ENCODE measurements around the gene BCR.
"Not testable (repeated sequence)": the region's sequence is repeated elsewhere in the genome, so short reads cannot be mapped to it uniquely, and the experiment has no call there.

Gene BCR

DNA sequence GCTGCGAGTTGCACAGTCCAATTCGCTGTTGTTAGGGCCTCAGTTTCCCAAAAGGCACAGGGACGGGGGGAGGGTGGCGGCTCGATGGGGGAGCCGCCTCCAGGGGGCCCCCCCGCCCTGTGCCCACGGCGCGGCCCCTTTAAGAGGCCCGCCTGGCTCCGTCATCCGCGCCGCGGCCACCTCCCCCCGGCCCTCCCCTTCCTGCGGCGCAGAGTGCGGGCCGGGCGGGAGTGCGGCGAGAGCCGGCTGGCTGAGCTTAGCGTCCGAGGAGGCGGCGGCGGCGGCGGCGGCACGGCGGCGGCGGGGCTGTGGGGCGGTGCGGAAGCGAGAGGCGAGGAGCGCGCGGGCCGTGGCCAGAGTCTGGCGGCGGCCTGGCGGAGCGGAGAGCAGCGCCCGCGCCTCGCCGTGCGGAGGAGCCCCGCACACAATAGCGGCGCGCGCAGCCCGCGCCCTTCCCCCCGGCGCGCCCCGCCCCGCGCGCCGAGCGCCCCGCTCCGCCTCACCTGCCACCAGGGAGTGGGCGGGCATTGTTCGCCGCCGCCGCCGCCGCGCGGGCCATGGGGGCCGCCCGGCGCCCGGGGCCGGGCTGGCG, at the start of gene BCR:
BCR (plus strand) TSS at position 209 of the 592 bp plus-strand sequence. CDS start 452 bp downstream, outside the sequence.
- H3K27me3 Mint-ChIP-seq (ENCODE audit: low read depth) = no peaks in the 10 kb centered on the region
- H3K4me3 Mint-ChIP-seq = peak within 1 kb of the TSS; percentile 97
- peaks cover 55% of the 10 kb centered on the region for H3K4me1 Mint-ChIP-seq (ENCODE audit: low read depth)
- peaks cover 16% of the 10 kb centered on the region for H3K9me3 Mint-ChIP-seq
- peaks cover 23% of the 10 kb centered on the region for H3K36me3 Mint-ChIP-seq (ENCODE audit: low read depth)
- peak within 1 kb of the TSS; percentile 68 for H3K27ac Mint-ChIP-seq

DNA sequence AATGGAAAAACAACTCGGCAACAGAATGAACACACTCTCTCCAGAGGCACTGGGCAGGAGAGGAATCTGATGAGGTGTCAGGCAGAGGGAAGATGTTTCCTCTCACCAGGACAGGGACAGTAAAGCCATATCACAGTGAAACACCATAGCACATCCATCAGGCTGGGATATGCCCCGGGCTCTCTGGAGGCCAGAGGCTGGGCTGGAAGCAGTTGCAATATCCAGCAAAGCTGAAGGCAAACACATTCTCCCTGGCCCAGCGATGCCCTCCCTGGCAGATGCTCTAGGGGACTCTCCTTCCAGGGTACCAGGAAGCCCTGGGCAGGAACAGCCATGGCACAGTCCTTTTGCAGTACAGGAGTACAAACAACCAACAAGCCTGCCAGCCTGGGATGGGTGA, 49.6 kb upstream of the BCR start:
- no peak overlapping the region for H3K27ac Mint-ChIP-seq
- peaks cover 8% of the 10 kb centered on the region for H3K27me3 Mint-ChIP-seq (ENCODE audit: low read depth)
- H3K4me3 Mint-ChIP-seq = no peak overlapping the region
- H3K36me3 Mint-ChIP-seq (ENCODE audit: low read depth) = no peaks in the 10 kb centered on the region
- no peaks in the 10 kb centered on the region for H3K9me3 Mint-ChIP-seq
- no peaks in the 10 kb centered on the region for H3K4me1 Mint-ChIP-seq (ENCODE audit: low read depth)

DNA sequence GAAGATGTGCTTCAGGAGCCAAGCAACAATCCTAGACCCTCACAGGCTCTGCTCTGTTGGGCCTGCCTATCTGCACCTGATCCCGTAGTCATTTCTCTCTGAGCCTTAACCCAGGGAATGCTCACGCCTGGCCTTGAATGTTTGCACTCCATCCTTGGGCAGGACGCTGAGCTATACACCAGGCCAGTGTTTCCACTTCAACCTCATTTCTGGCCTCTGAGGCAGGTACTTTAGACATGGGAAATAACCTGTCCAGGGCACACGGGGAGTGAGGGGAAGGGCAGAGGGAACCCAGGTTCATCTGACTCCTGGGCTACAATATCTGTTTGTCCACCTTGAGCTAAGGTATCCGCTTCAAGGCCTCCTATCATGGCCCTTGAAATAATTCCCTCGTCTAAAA, 48.4 kb upstream of the BCR start:
- Mint-ChIP-seq H3K36me3 (ENCODE audit: low read depth) (no peaks in the 10 kb centered on the region), H3K4me1 (ENCODE audit: low read depth) (peaks cover 5% of the 10 kb centered on the region), H3K27ac (no peak overlapping the region), H3K9me3 (no peaks in the 10 kb centered on the region), H3K4me3 (no peak overlapping the region), H3K27me3 (ENCODE audit: low read depth) (peaks cover 8% of the 10 kb centered on the region)

DNA sequence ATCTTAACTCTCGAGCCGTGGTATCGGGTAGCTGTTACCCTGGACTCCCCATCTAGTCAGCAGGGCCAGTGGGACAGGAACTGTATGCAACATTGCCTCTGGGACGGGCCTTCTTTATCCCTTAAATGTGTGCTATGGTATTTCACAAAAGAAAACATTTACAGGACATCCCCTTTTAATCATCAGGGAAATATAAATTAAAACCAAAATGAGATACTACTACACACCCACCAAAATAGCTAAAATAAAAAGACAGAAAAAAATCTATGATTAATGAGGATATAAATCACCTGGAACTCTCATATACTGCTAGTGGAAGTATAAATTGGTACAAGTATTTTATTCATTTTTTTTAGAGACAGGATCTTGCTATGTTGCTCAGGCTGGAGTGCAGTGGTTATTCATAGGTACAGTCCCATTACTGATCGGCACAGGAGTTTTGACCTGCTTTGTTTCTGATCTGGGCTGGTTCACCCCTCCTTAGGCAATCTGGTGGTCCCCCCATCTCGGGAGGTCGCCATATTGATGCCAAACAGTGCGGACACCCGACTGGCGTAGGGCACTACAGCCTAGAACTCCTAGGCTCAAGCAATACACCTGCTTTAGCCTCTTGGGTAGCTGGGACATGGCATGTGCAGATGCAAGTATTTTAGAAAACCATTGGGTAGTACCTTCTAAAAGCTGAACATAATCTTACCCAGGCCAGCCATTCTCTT, 47.8 kb upstream of the BCR start:
- H3K36me3 Mint-ChIP-seq (ENCODE audit: low read depth) = no peaks in the 10 kb centered on the region
- no peaks in the 10 kb centered on the region for H3K9me3 Mint-ChIP-seq
- H3K27me3 Mint-ChIP-seq (ENCODE audit: low read depth) = peaks cover 8% of the 10 kb centered on the region
- no peak overlapping the region for H3K27ac Mint-ChIP-seq
- H3K4me3 Mint-ChIP-seq = no peak overlapping the region
- H3K4me1 Mint-ChIP-seq (ENCODE audit: low read depth) = peaks cover 8% of the 10 kb centered on the region

DNA sequence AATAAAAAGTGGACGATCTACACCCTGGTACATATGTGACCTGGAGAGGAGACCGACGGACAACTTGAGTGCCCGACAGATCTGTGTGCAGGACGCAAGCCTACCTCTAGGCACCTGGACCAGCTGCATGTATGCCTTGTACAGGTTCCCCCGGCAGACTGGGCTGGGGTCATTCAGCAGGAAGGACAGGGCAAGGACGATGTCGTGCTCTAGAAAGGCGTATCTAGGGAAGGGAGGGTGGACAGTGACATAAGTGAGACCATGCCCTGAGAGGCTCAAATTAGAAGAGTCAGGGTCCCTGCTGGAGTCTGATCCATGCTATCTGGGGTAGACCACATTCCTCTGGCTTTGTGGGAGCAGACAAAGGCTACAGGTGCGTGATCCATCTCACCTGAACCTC, 46.4 kb upstream of the BCR start:
- no peak overlapping the region for H3K4me3 Mint-ChIP-seq
- peaks cover 8% of the 10 kb centered on the region for H3K27me3 Mint-ChIP-seq (ENCODE audit: low read depth)
- H3K36me3 Mint-ChIP-seq (ENCODE audit: low read depth) = peaks cover 2% of the 10 kb centered on the region
- H3K27ac Mint-ChIP-seq = no peak overlapping the region
- no peaks in the 10 kb centered on the region for H3K9me3 Mint-ChIP-seq
- peaks cover 20% of the 10 kb centered on the region for H3K4me1 Mint-ChIP-seq (ENCODE audit: low read depth)

DNA sequence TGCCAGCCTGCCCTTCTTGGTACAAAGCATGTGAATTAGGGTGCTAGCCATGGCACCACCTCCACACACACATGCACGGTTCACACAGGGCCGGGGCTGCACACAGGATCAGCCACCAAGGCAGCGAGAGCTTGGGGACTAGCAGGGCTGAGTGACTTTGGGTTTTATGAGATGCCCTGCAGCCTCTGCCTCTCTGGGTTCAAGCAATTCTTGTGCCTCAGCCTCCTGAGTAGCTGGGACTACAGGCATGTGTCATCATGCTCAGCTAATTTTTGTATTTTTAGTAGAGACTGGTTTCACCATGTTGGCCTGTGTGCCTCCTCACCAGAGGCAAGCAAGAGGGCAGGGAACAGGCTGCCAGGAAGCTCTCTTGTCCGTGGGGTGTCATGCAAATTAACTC, 43.3 kb upstream of the BCR start:
- Mint-ChIP-seq H3K27ac (peak overlapping the region; percentile 49), H3K4me1 (ENCODE audit: low read depth) (peaks cover 33% of the 10 kb centered on the region)
- H3K4me3 Mint-ChIP-seq; H3K36me3 Mint-ChIP-seq (ENCODE audit: low read depth); H3K9me3 Mint-ChIP-seq; H3K27me3 Mint-ChIP-seq (ENCODE audit: low read depth): not testable (repeated sequence)

DNA sequence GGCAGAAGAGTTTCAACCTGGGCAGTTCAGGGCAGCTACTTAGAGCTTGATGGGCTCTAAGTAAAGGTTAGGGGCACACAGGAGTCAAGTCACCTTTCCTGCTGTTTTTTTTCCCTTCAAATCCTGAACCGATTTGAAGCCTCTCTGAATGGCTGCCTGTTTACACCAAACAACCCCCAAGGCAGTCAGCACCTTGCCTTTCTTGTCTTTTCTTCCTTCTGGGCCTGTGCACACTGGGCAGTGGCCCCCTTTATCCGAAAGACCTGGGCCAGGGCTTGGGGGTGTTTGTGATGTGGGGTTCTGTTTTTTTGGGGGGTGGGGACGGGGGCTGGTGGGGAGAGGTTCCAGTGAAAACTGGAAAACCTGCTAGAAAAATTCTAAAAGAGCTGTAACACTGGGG, 42.8 kb upstream of the BCR start:
- H3K36me3 Mint-ChIP-seq (ENCODE audit: low read depth) = peaks cover 2% of the 10 kb centered on the region
- H3K9me3 Mint-ChIP-seq = no peaks in the 10 kb centered on the region
- peaks cover 36% of the 10 kb centered on the region for H3K4me1 Mint-ChIP-seq (ENCODE audit: low read depth)
- H3K4me3 Mint-ChIP-seq = no peak overlapping the region
- peak overlapping the region; percentile 96 for H3K27ac Mint-ChIP-seq
- H3K27me3 Mint-ChIP-seq (ENCODE audit: low read depth) = no peaks in the 10 kb centered on the region

DNA sequence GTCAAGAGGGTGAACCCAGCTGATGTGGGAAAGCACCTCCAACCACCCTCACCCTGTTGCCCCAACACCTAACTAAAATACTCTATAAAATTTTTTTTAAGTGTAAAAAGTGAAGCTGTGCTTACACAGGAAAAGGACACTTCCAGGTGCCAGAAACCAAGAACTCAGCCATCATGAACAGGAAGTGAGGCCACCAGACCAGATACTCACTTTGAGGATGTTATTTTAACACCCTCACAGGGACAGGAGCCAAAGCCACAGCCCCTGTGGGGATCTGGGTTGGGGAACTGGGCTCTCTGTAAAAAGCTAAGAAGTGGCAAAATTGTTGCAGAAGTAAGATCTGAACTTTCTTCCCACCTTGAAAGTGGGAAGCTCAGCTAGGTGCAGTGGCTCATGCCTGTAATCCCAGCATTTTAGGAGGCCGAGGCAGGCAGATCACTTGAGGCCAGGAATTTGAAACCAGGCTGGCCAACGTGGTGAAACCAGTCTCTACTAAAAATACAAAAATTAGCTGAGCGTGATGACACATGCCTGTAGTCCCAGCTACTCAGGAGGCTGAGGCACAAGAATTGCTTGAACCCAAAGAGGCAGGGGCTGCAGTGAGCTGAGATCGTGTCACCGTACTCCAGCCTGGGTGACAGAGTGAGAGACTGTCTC, 42.3 kb upstream of the BCR start:
- peaks cover 41% of the 10 kb centered on the region for H3K4me1 Mint-ChIP-seq (ENCODE audit: low read depth)

DNA sequence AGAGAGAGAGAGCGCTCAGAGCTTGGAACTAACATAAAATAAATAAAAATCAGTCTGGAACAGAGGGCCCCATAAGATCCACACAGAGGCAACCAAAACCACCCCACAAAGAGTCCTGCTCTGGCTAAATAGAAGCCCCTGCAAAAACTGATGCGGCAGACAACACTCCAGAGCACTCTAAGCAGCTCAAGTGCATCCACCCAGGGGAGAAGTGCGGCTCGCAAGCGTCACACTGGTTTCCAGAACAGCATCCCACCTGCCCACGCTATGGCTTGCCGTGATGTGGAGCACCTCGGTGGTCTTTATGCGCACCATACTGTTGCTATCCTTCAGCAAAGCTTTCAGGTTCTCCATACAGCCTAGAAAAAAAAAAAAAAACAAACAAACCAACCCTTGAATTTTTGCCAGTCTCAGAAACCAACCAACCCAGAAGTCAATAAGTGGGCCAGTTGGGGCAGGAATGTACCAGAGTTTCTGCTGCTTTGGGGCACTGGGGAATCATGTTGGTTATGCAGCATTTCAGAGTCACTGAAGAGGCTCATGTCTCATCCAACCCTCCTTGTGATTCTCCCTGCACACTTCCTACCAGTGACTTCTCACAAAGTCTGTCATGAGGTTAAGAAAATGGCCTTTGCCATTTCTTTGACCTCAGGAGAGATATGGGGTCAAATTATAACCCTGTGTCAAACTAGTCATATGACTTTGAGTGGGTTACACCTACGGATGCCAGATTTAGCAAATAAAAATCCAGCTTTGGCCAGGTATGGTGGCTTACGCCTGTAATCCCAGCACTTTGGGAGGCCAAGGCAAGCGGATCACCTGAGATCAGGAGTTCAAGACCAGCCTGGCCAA, 41.5 kb upstream of the BCR start:
- peaks cover 45% of the 10 kb centered on the region for H3K4me1 Mint-ChIP-seq (ENCODE audit: low read depth)
- peaks cover 2% of the 10 kb centered on the region for H3K36me3 Mint-ChIP-seq (ENCODE audit: low read depth)
- peak overlapping the region; percentile 96 for H3K27ac Mint-ChIP-seq
- H3K9me3 Mint-ChIP-seq = no peaks in the 10 kb centered on the region
- H3K27me3 Mint-ChIP-seq (ENCODE audit: low read depth) = no peaks in the 10 kb centered on the region
- H3K4me3 Mint-ChIP-seq = peak overlapping the region; percentile 53

More for the DNA sequence above, 42.3 kb upstream of the BCR start:
- Mint-ChIP-seq H3K27me3 (ENCODE audit: low read depth) (no peaks in the 10 kb centered on the region), H3K36me3 (ENCODE audit: low read depth) (peaks cover 2% of the 10 kb centered on the region), H3K9me3 (no peaks in the 10 kb centered on the region), H3K27ac (peak overlapping the region; percentile 96), H3K4me3 (peak overlapping the region; percentile 53)

DNA sequence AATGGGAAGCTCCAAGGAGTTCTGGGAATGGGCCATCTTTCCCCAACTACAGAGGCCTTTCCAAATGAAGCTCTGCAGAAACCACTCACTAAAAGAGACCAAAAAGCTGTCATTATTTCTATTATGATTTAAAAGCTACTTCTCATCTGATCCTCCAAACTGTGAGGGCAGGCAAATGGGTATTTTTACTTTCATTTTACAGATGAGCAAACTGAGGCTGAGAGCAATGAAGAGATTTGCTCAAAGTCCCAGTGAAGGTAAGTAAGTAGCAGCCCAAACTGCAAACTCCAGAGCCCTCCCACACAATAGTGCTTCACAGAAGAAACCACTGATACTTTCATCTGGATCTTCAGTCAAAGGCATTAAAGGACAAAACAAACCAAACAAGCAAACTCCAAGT, 39.9 kb upstream of the BCR start:
- H3K27me3 Mint-ChIP-seq (ENCODE audit: low read depth) = peaks cover 4% of the 10 kb centered on the region
- H3K9me3 Mint-ChIP-seq = no peaks in the 10 kb centered on the region
- no peak overlapping the region for H3K4me3 Mint-ChIP-seq
- H3K4me1 Mint-ChIP-seq (ENCODE audit: low read depth) = peaks cover 53% of the 10 kb centered on the region
- H3K36me3 Mint-ChIP-seq (ENCODE audit: low read depth) = peaks cover 2% of the 10 kb centered on the region
- H3K27ac Mint-ChIP-seq = peak overlapping the region; percentile 41

DNA sequence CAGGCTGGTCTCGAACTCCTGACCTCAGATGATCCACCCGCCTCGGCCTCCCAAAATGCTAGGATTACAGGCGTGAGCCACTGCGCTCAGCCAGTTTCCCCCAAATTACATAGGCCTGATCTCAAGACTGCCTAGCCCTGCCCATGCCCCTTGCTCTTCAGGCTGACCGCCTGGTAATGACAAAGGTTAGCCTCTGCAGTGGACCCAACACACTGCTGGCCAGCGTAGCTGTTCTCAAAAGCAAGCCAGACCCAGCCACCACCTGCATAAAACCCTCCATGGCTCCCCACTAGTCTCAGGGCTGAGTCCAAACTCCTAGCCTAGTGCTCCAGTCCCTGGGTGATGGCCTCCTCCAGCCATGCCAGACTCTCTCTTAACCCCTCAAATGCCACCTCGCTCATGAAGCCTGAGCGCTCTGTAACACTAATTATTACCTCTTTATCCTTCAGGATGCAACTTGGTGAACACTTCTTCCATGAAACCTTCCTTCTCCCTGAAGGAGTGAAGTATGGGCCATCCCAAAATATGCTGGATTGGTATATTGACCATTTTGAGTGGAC, 37.7 kb upstream of the BCR start:
- Mint-ChIP-seq H3K4me1 (ENCODE audit: low read depth) (peaks cover 45% of the 10 kb centered on the region), H3K27ac (peak overlapping the region; percentile 88), H3K36me3 (ENCODE audit: low read depth) (peaks cover 2% of the 10 kb centered on the region), H3K9me3 (no peaks in the 10 kb centered on the region), H3K27me3 (ENCODE audit: low read depth) (peaks cover 7% of the 10 kb centered on the region), H3K4me3 (peak overlapping the region; percentile 65)

DNA sequence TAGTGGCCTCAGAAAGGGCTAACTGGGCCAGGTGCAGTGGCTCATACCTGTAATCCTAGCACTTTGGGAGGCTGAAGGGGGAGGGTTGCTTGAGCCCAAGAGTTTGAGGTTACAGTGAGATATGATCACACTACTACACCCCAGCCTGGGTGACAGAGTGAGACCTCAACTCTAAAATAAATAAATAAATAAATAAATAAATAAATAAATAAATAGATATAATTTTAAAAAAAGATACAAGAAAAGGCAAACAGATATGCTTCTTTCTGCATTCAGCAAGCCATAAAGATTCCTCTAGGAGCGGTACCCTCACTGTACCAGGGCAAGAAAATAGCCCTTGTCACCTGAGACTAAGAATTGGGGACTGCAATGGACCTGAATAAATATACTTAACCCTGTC, 37.2 kb upstream of the BCR start:
- Mint-ChIP-seq H3K4me3 (peak overlapping the region; percentile 11), H3K36me3 (ENCODE audit: low read depth) (peaks cover 2% of the 10 kb centered on the region), H3K4me1 (ENCODE audit: low read depth) (peaks cover 40% of the 10 kb centered on the region), H3K9me3 (no peaks in the 10 kb centered on the region), H3K27ac (no peak overlapping the region), H3K27me3 (ENCODE audit: low read depth) (peaks cover 8% of the 10 kb centered on the region)

DNA sequence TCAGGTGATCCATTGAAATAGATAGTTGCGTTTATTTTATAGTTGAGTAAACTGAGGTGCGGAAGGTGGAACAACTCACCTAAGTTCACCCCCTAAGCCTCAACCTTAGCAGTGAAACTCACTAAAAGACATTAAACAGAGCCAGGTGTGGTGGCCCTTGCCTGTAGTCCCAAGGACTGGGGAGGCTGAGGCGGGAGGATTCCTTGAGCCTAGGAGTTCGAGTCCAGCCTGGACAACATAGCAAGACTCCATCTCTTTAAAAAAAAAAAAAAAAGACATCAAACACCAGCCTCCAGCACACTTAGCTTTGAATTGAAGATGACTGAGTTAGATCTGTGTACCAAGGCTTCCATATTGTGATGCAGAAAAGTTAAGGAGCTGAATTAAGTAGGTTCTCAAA, 35.9 kb upstream of the BCR start:
- no peaks in the 10 kb centered on the region for H3K36me3 Mint-ChIP-seq (ENCODE audit: low read depth)
- peaks cover 32% of the 10 kb centered on the region for H3K4me1 Mint-ChIP-seq (ENCODE audit: low read depth)
- no peak overlapping the region for H3K27ac Mint-ChIP-seq
- H3K27me3 Mint-ChIP-seq (ENCODE audit: low read depth) = peaks cover 8% of the 10 kb centered on the region
- H3K9me3 Mint-ChIP-seq = no peaks in the 10 kb centered on the region
- H3K4me3 Mint-ChIP-seq = peak overlapping the region; percentile 75
